Measurements from ENCODE around the gene SLC4A3.

The SLC4A3 gene

GRCh38 chr2:219598308-219599078, 28.9 kb upstream of the SLC4A3 start:
- no peak for TF ChIP-seq JUND (IDR thresholded peaks at IDR 0.05; ENCODE audit: low read depth)
- DNase-seq (ENCODE audit: low read depth in 1 of 2, low spot score in 1 of 2), result no peak
- in situ Hi-C loops (cut with HindIII; ENCODE audit: low pct_unique_long_range_greater_than_20kb, low sequenced_read_pairs), result no loop called here

GRCh38 chr2:219603771-219604170, 23.7 kb upstream of the SLC4A3 start:
- DNase-seq (ENCODE audit: low read depth in 1 of 2, low spot score in 1 of 2), result no peak
- in situ Hi-C loops (cut with HindIII; ENCODE audit: low pct_unique_long_range_greater_than_20kb, low sequenced_read_pairs), result no loop called here
- TF ChIP-seq JUND (IDR thresholded peaks at IDR 0.05; ENCODE audit: low read depth), result no peak

- DNase-seq (ENCODE audit: low read depth in 1 of 2, low spot score in 1 of 2), result no peak
- in situ Hi-C loops (cut with HindIII; ENCODE audit: low pct_unique_long_range_greater_than_20kb, low sequenced_read_pairs), result no loop called here
- no peak for TF ChIP-seq JUND (IDR thresholded peaks at IDR 0.05; ENCODE audit: low read depth)
Observed at GRCh38 chr2:219605607-219605954, 21.8 kb upstream of the SLC4A3 start.

- in situ Hi-C loops (cut with HindIII; ENCODE audit: low pct_unique_long_range_greater_than_20kb, low sequenced_read_pairs), result no loop called here
- TF ChIP-seq JUND (IDR thresholded peaks at IDR 0.05; ENCODE audit: low read depth), result no peak
- DNase-seq (ENCODE audit: low read depth in 1 of 2, low spot score in 1 of 2), result no peak
Observed at GRCh38 chr2:219607931-219608330, 19.5 kb upstream of the SLC4A3 start.

- in situ Hi-C loops (cut with HindIII; ENCODE audit: low pct_unique_long_range_greater_than_20kb, low sequenced_read_pairs), result no loop called here
- no peak for DNase-seq (ENCODE audit: low read depth in 1 of 2, low spot score in 1 of 2)
- no peak for TF ChIP-seq JUND (IDR thresholded peaks at IDR 0.05; ENCODE audit: low read depth)
Observed at GRCh38 chr2:219608399-219608964, 18.9 kb upstream of the SLC4A3 start.

GRCh38 chr2:219609149-219609750, 18.2 kb upstream of the SLC4A3 start:
- in situ Hi-C loops (cut with HindIII; ENCODE audit: low pct_unique_long_range_greater_than_20kb, low sequenced_read_pairs), result no loop called here
- DNase-seq (ENCODE audit: low read depth in 1 of 2, low spot score in 1 of 2), result no peak
- TF ChIP-seq JUND (IDR thresholded peaks at IDR 0.05; ENCODE audit: low read depth), result no peak

GRCh38 chr2:219611306-219611705, 16.1 kb upstream of the SLC4A3 start:
- no peak for DNase-seq (ENCODE audit: low read depth in 1 of 2, low spot score in 1 of 2)
- TF ChIP-seq JUND (IDR thresholded peaks at IDR 0.05; ENCODE audit: low read depth), result no peak
- in situ Hi-C loops (cut with HindIII; ENCODE audit: low pct_unique_long_range_greater_than_20kb, low sequenced_read_pairs), result no loop called here

DNA sequence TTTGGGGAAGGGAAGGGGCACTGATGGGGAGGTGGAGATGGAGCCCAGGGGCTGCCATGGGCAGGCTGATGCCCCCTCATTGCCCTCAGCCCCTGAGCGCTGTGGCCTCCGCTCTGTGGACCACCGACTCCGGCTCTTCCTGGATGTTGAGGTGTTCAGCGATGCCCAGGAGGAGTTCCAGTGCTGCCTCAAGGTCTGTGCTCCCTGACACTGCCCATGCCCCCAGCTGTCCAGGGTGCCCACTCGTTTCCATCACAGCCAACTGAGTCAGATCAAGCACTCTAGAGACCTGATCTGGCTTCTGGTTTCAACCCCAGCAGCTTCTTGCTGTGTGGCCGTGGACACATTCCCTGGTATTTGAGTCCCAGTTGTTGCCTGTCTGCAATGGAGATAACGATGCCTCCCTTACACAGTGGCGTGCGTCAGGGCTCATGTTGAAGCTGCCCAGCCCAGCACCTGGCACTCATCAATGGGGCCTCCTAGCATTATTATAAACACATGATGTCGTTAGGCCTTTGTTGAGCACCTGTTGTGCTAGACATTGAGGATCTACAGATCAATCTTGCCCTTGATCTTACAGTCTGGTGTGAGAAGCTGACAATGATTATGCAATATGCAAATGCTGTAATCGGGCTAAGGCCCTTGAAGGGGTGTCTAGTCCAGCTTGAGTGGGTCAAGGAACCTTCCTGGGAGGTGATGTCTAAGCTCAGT, 15.4 kb upstream of the SLC4A3 start:
- TF ChIP-seq JUND (IDR thresholded peaks at IDR 0.05; ENCODE audit: low read depth), result no peak
- no peak for DNase-seq (ENCODE audit: low read depth in 1 of 2, low spot score in 1 of 2)
- in situ Hi-C loops (cut with HindIII; ENCODE audit: low pct_unique_long_range_greater_than_20kb, low sequenced_read_pairs), result no loop called here

- in situ Hi-C loops (cut with HindIII; ENCODE audit: low pct_unique_long_range_greater_than_20kb, low sequenced_read_pairs), result no loop called here
- no peak for TF ChIP-seq JUND (IDR thresholded peaks at IDR 0.05; ENCODE audit: low read depth)
- no peak for DNase-seq (ENCODE audit: low read depth in 1 of 2, low spot score in 1 of 2)
Observed at GRCh38 chr2:219612577-219613286, 14.7 kb upstream of the SLC4A3 start.

DNA sequence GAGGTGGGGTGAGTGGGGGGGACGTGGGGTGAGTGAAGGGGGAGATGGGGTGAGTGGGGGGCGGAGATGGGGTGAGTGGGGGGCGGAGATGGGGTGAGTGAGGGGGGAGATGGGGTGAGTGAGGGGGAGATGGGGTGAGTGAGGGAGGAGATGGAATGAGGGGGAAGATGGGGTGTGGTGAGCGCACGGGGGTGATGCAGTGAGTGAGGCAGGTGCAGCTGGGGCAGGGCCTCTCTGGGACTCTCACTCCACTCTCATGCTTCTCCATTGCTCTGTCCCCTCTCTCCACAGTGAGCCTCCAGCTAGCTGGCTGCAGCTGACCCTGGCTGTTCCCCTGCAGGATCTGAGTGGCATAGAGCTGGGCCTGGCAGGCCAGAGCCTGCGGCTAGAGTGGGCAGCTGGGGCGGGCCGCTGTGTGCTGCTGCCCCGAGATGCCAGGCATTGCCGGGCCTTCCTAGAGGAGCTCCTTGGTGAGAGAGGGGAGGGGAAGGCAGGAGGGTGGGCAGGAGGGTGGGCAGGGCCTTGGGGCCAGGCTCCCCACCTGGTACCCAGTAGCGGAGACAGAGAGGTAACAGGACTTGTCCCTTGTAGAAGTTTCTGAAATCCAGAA, 13.9 kb upstream of the SLC4A3 start:
- DNase-seq (ENCODE audit: low read depth in 1 of 2, low spot score in 1 of 2), result no peak
- in situ Hi-C loops (cut with HindIII; ENCODE audit: low pct_unique_long_range_greater_than_20kb, low sequenced_read_pairs), result no loop called here
- no peak for TF ChIP-seq JUND (IDR thresholded peaks at IDR 0.05; ENCODE audit: low read depth)

- DNase-seq (ENCODE audit: low read depth in 1 of 2, low spot score in 1 of 2), result no peak
- no peak for TF ChIP-seq JUND (IDR thresholded peaks at IDR 0.05; ENCODE audit: low read depth)
- in situ Hi-C loops (cut with HindIII; ENCODE audit: low pct_unique_long_range_greater_than_20kb, low sequenced_read_pairs), result no loop called here
Observed at GRCh38 chr2:219614076-219614860, 13.2 kb upstream of the SLC4A3 start.
